Head of caudate nucleus (tissue), 42 donors: Measurements from ENCODE around the gene FLNB.
"Not testable (repeated sequence)": the region's sequence is repeated elsewhere in the genome, so short reads cannot be mapped to it uniquely, and the experiment has no call there.

Experiments
- DNase-seq, 42 donors: peaks; one replicate each; pipeline versions ENCODE4 v3.0.0 to v3.0.0-alpha.2; 2020 to 2021; ENCODE audit warnings: mixed read lengths in 7 of 42
- intact Hi-C: fragments of 100-400 bp; cut with DNase I; formaldehyde crosslinking; loops from one replicate; pipeline ENCODE4 v1.15.0; 2022

The FLNB gene

DNA sequence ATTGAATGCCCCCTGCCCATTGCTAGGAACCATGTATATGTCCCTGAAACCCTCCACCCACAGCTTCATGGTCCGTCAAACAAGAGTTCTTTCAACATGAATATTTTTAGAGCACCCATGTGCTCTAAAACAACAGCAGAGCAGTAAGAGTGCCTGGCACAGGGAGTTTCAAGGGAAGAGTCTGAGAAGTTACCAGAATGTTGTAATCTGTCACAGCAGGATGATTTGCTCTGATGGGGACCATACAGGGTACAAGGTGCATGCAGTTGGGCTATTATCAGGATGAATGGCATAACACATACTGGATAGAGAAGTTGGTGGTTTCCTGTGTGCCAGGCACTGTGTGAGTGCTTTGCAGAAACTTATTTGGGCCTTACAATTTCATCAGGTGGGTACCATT lies 27.8 kb upstream of the FLNB start:
- DNase-seq, result no peak
- intact Hi-C loops, result no loop called here

DNA sequence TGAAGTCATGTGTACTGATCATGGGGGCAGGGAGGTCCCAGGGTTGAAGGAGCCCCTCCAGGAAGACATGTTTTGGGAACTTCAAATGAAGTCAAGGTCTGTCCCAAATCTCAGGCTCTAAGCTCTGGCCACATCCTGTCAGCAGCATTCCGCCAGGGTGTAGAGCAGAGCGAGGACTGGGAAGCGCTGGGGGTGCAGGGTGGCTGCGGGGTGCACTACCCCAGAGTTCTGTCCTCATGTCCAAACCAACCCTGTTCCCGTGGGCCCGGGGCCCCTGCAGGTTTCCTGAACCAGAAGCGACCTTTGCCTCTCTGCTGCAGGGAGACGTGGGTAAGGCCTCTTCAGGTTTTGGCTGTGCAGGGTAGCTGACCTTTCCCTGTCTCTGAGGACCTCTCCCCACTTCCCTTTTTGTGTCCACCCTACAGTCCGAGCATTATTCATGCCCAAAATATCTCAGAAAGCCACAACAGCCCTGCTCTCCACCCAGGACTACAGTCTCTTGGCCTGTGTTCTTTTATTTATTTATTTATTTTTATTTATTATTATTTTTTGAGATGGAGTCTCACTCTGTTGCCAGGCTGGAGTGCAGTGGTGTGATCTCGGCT lies 26.6 kb upstream of the FLNB start:
- no peak for DNase-seq
- intact Hi-C loops, result no loop called here

DNA sequence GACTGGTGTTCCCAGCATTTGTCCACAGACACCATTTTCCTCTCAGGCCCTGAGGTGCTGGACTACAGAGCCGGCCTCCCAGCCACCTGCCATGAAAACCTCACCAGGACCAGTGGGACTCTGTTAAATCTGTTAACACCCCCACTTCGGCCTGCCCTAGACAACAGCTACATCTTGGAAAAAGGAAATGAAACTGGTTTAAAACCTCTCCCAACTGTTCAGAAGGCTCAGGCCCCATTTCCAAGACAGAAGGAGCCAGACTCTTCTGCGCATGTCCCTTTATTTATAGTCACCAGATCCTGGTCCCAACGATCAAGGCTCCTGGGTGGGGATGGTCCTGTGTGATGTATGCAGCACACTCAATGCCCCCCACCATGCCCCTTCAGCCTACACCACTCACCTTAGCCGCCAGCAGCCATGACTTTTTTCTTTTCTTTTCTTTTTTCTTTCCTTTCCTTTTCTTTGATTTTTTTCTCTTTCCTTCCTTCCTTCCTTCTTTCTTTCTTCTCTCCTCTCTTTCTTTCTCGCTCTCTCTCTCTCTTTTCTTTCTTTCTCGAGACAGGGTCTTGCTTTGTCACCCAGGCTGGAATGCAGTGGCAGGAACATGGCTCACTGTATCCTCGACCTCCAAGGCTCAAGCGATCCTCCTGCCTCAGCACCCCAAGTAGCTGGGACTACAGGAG lies 25.5 kb upstream of the FLNB start:
- intact Hi-C loops, result no loop called here
- DNase-seq, result no peak

DNA sequence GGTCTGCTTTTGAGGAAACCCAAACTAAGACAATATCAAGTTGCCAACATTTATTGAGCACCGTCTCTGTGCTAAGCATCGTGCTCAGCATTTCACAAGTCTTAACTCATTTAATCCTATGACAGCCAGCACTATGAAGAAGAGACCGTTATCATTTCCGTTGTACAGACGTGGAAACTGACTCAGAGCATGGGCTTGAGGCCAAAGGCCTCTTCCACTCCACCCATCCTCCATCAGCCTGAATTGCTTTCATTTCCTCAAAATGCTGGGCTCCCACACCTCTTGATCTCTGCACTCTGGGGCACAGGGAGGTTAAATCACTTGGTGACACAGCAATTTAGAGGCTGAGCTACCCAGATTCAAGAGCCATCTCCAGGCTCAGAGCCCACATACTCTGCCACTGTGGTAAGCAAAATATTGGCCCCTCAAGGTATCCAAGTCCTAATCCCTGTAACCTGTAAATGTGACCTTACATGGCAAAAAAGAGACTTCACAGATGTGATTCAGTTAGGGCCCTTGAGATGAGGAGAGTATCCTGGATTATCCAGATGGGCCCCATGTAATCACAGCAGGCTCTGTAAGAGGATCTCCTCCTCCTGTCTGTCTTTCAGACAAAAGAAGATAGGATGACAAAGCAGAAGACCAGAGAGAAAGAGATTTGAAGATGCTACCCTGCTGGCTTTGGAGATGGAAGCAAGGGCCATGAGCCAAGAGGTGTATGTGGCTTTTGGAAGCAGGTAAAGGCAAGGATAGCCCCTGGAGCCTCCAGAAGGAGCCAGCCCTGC lies 24.3 kb upstream of the FLNB start:
- intact Hi-C loops, result no loop called here
- DNase-seq, result peak in 20 of 42 donors; percentile 10 to 59 (median 25)

DNA sequence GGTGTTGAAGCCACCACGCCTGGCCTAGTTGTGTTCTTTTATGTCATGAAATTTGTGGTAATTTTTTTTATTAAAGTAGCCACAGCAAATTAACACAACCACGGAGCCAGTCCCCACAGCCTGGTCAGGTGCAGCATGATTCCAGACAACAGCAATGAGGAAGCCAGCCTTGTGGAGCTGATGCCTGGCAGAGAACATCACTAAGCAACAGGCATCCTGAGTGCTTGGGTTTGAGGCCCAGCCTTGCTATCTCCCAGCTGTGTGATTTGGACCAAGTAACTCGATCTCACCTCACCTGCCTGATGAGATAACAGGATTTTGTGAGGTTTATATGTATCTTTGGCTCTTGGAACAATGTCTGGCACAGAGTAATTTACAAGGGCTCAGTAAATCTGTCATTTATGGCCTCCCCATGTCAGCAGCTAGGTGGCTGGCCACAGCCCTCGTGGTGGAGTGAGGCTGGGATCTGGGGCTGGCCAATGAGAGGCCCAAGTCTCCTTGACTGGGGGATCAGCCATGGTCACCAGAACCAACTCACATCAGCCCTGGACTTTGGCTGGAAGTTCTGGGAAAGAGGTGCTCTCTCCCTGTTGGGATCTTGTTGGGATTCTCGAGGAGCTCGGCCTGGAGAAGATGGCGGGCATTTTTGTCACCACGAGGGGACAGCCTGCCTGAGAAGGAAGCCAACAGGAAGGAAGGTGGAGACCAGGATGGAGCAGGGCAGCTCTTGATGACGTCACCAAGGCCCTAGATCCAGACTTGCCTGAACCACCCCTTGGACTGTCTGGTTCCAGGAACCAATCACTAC lies 22.8 kb upstream of the FLNB start:
- no peak for DNase-seq

DNA sequence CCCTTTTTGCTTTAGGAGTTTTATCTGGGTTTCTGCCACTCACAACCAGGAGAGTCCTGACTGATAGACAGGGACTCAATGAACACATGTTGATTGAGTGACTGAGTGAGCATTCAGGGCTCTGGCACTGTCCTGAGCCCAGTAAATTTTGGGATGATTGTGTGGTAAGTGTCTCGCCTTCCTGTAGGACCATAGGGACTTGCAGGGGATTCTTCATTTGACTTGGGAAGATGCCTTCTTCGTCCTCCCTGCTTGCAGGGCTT lies 22.3 kb upstream of the FLNB start:
- intact Hi-C loops, result no loop called here
- no peak for DNase-seq

More for the DNA sequence above, 22.8 kb upstream of the FLNB start:
- intact Hi-C loops, result no loop called here

DNA sequence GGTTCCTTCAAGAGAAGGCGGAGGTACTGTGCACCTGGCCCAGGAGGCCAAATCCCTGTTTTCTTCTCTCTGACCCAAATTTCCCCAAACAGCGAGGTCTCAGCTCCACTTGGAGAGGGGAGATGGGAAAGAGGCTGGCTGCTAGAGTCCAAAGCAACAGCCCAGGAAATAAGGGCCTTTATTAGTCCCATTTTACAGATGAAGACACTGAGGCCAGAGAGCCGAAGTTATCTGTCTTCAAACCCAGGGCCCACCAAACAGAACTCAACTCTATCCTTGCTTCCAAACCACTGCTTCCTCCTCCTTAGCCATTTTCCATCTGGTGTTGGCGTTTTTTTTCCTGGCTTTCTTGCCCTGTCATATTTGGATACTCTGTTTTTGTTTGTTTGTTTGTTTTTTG lies 22.0 kb upstream of the FLNB start:
- intact Hi-C loops, result no loop called here
- DNase-seq, result no peak

DNA sequence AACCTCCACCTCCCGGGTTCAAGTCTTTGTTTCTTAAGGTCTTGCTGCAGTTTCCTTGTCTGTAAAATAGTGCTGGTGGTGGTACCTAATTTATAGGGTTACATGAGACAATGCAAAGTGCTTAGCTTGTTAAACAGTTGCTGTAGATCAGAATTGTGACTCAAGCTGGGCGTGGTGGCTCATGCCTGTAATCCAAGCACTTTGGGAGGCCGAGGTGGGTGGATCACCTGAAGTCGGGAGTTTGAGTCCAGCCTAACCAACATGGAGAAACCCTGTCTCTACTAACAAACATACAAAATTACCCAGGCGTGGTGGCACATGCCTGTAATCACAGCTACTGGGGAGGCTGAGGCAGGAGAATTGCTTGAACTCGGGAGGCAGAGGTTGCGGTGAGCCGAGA lies 19.0 kb upstream of the FLNB start:
- DNase-seq, intact Hi-C loops: not testable (repeated sequence)

DNA sequence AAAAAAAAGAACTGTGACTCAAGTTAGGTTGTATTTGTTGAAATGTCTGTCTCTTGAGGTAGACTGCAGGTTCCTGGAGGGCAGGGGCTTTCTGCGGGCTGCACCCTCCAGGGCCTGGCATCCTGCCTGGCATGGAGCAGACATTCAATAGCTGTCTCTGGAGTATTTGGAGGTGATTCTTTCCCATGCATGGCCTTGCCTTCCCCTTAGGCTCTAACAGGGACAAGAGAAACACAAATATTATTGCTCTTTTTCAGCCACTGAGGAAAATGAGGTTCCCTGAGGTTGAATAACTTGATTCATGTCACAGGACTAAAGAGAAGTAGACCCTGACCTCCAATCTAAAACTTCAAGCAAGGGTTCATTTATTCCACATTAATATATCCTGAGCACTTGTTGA lies 18.6 kb upstream of the FLNB start:
- no peak for DNase-seq
- intact Hi-C loops, result no loop called here

DNA sequence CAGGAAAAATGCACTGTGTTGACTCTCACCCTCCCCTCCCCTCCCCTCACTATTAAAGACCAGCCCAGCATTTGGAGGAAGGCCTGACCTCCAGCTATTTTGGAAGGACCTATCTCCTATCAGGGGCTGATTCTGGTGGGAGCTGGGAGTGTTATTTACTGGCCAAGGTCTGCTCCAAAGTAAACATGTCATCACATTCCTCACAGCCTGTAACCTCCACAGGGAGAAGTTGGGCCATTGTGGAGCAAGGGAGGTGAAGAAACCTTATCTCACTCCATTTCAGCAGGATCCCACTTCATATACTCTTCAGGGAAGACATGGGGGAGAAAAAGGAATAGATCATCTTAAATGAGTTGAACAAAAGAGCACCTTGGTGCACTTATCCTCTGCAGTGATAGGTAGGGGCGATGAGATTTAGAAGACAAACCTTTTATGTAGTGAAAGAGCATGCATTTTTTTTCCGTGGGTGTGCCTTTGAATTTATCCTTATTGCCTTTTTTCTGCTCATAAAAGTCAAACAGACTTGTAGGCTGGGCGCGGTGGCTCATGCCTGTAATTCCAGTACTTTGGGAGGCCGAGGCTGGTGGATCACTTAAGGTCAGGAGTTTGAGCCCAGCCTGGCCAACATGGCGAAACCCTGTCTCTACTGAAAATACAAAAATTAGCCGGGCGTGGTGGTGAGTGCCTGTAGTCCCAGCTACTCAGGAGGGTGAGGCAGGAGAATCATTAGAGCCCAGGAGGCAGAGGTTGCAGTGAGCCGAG lies 15.6 kb upstream of the FLNB start:
- DNase-seq, result peak in 9 of 42 donors; percentile 15 to 63 (median 33)
- intact Hi-C loops, result no loop called here

DNA sequence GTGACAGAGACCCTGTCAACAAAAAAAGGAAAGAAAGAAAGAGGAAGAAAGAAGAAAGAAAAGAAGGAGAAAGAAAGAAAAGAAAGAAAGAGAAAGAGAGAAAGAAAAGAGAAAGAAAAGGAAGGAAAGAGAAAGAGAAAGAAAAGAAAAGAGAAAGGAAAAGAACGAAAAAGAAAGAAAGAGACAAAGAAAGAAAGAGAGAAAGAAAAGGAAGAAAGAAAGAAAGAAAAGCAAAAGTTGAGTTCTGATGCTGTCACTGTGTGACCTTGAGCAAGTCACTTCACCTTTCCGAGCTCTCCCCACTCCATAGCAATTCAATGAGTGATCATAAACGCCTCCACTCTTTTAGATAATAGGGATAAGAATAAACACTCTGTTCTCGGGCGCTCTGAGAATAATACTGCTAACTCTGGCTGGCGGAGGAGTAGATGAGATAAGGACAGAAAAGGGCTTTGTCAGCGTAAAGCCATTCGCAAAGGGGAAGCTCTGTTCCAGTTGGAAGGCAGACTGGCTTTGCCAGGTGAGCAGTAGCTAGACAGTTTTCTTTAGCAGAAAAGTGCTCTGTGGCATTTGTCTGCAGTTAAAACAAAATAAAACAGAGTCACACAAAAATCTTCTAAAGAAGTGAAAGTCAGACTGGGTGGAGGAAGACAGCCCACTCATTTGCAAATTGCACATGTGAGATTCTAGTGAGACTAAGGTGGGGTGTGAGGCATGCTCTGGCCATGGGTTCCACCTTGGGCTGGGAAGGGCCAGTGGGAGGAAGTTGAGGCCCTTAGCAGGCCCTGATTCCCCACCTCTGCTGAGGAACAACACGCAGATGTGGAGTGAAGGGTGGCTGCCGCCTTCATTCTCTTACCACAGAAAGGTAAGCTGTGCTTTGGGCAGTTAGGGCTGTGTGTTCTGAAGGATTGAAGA lies 9.6 kb upstream of the FLNB start:
- intact Hi-C loops, result no loop called here
- DNase-seq, result peak in 31 of 42 donors; percentile 10 to 87 (median 54)

DNA sequence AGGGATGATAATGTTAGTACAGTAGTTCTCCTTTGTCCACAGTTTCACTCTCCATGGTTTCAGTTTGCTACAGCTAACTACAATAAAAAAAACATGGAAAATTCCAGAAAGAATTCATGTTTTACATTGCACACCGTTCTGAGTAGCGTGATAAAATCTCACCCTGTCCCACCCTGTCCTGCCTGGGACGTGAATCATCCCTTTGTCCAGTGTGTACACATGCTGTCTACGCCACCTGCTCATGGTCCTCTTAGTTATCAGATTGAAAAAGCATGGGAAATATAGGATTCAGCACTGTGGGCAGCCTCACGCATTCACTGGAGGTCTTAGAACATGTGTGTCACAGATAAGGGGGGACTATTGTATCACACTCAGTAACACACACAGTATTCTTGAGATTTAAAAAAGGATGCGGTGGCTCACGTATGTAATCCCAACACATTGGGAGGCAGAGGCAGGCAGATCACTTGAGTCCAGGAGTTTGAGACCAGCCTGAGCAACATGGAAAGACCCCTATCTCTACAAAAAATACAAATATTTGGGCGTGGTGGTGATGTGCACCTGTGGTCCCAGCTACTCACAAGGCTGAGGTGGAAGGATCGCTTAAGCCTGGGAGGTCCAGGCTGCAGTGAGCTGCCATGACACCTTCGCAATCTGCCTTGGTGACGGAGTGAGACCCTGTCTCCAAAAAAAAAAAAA lies 8.7 kb upstream of the FLNB start:
- DNase-seq, result no peak
- intact Hi-C loops, result no loop called here

DNA sequence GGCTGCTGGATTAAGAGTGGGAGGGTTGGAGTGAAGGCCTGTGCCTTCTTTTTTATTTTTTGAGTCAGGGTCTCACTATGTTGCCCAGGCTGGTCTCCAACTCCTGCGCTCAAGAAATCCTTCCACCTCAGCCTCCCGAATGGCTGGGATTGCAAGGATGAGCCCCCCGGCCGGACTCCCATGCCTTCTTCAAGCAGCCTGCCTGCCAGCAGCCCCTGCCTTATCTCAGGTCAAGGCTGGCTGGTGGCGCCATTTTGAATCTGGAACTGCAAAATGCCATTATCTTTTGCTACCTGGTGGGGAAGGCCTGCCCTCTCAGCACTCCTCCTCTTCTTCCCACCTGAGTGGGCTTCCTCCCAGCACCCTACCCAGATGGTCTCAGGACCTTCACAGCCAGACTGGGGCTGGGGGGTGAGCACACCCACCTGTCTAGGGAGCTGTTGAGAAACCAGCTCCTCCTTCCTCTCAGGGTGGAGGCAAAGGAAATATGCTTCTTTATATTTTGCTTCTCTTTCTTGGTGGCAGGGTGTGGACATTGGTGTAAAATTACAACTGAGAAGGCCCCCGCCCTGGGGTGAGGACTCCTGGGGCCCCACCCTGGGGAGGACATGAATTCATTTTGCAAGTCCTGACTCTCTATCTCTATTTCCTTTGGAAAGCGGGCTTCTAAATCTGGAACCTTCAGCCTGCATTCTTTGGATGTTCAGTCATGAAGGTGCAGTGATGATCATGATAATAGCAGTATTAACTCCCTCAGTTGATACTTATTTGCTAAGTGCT lies 7.7 kb upstream of the FLNB start:
- DNase-seq, result no peak
- intact Hi-C loops, result no loop called here

DNA sequence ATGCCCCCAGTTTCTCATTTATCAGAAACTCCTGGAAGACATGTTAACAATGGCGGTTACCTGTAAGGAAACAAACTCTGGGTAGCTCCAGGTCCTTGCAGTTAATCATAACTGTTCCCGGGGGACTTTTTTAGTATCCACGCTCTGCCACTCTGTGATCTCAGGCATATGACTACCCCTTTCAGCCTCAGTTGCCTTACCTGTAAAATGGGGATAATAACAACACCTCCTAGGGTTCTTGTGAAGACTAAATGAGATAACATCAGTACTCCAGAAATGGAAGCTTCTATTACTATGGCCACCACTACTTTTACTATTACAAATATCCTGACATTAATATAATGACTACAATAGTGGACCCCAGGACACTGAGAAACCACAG lies 7.1 kb upstream of the FLNB start:
- intact Hi-C loops, result no loop called here
- DNase-seq, result no peak

DNA sequence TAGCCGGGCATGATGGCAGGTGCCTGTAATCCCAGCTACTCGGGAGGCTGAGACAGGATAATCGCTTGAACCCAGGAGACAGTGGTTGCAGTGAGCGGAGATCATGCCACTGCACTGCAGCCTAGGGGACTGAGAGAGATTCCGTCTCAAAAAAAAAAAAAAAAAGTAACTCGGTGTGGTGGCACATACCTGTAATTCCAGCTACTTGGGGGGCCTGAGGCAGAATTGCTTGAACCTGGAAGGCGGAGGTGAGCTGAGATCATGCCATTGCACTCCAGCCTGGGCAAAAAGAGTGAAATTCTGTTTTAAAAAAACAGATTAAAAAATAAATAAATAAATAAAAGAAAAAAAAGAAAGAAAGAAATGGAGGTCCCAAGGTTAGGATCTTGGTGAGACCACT lies 6.2 kb upstream of the FLNB start:
- intact Hi-C loops, result no loop called here
- DNase-seq, result no peak

DNA sequence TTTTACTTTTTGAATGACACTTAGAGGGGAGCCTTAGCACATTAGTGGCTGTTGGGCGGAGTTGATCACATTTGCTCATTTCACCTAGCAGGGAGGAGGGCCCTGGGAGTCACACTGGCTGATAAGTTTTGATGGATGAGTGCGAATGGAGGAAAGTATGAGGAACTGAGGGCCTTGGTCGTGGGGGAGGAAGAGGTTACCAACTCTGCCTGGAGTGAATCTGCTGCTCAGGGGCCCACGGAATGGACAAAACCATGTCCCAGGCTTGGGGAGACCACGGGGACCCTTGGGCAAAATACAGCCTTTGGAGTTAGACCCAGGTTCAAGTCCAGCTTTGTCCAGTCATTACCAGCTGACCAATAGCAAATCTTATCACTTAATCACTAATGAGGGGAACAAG lies 5.1 kb upstream of the FLNB start:
- no peak for DNase-seq
- intact Hi-C loops, result no loop called here

DNA sequence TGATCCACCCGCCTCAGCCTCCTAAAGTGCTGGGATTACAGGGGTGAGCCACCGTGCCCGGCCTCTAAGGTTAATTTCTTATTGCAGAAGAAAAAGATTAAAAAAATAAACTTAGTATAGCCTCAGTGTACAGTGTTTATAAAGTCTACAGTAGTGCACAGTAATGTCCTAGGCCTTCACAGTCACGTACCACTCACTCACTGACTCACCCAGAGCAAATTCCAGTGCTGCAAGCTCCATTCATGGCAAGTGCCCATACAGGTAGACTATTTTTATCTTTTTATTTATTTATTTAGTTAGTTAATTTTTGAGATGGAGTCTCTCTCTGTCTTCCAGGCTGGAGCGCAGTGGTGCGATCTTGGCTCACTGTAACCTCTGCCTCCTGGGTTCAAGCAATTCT lies 3.2 kb upstream of the FLNB start:
- intact Hi-C loops, result loop anchor here (5.0 kb wide), 1 partner anchor 172 kb away; no protein-coding TSS in a partner anchor
- DNase-seq, result no peak
